GM13977 (cell line): ENCODE measurements around the gene EFNA1.

ENCODE experiments used
- DNase-seq: peaks from one replicate; pipeline ENCODE4 v3.0.0; 2012; ENCODE audit warnings: low spot score
- CTCF ChIP-seq: IDR thresholded peaks from 2 replicates; pipeline ENCODE4 v1.5.1; 2012; ENCODE audit warnings: mild to moderate bottlenecking, control low read depth; ENCODE audit not compliant: insufficient read depth; ENCODE audit errors: extremely low read depth, missing control alignments
- in situ Hi-C: fragments of 300-500 bp; cut with MboI; formaldehyde crosslinking; loops from one replicate; pipeline ENCODE4 v1.12.0; 2022; ENCODE audit warnings: low sequenced_read_pairs, low pct_unique_long_range_greater_than_20kb, mixed read lengths, inconsistent platforms; ENCODE audit not compliant: unreplicated experiment

The EFNA1 gene

GRCh38 chr1:155081472-155082300 is 46.0 kb upstream of the EFNA1 start:
- in situ Hi-C loops: no loop called here

GRCh38 chr1:155082301-155083051 is 45.2 kb upstream of the EFNA1 start:
- in situ Hi-C loops: no loop called here
- DNase-seq: no peak
- no peak for TF ChIP-seq CTCF

More at GRCh38 chr1:155081472-155082300, 46.0 kb upstream of the EFNA1 start:
- DNase-seq: no peak
- no peak for TF ChIP-seq CTCF

- DNase-seq: no peak
- TF ChIP-seq CTCF: no peak
- in situ Hi-C loops: no loop called here
These were observed 44.6 kb upstream of the EFNA1 start for GRCh38 chr1:155083052-155083541.

GRCh38 chr1:155083865-155084721 is 43.6 kb upstream of the EFNA1 start:
- peak; percentile 31 for TF ChIP-seq CTCF
- DNase-seq: no peak
- in situ Hi-C loops: no loop called here

GRCh38 chr1:155084722-155085503 is 42.8 kb upstream of the EFNA1 start:
- TF ChIP-seq CTCF: peak; percentile 96
- DNase-seq: peak; percentile 97
- in situ Hi-C loops: no loop called here
